HG02798 (cell line): ENCODE data around the gene PYGB.
"Not testable (repeated sequence)": the region's sequence is repeated elsewhere in the genome, so short reads cannot be mapped to it uniquely, and the experiment has no call there.

Experiments used
- ATAC-seq: cut with Tn5 transposase; IDR thresholded peaks from one replicate; pipeline ENCODE4 v1.9.1; 2021; ENCODE audit warnings: mild to moderate bottlenecking; ENCODE audit not compliant: unreplicated experiment, poor library complexity

PYGB gene

GRCh38 chr20:25259788-25260254 lies 11.9 kb downstream of the PYGB start:
- ATAC-seq: no peak

GRCh38 chr20:25260770-25261437 lies 13.0 kb downstream of the PYGB start:
- ATAC-seq: not testable (repeated sequence)

- ATAC-seq: no peak
These were observed 21.4 kb downstream of the PYGB start for GRCh38 chr20:25269057-25269832.

- ATAC-seq: no peak
These were observed 21.9 kb downstream of the PYGB start for GRCh38 chr20:25269833-25270170.

- no peak for ATAC-seq
These were observed 23.0 kb downstream of the PYGB start for GRCh38 chr20:25270829-25271251.

GRCh38 chr20:25271486-25272222 lies 23.8 kb downstream of the PYGB start:
- ATAC-seq: no peak

GRCh38 chr20:25272223-25273000 lies 24.5 kb downstream of the PYGB start:
- no peak for ATAC-seq

- no peak for ATAC-seq
These were observed 25.2 kb downstream of the PYGB start for GRCh38 chr20:25273046-25273445.

GRCh38 chr20:25273541-25274358 lies 25.9 kb downstream of the PYGB start:
- ATAC-seq: no peak

- ATAC-seq: no peak
These were observed 26.6 kb downstream of the PYGB start for GRCh38 chr20:25274481-25274880.

GRCh38 chr20:25274891-25275812 lies 27.3 kb downstream of the PYGB start:
- ATAC-seq: no peak

- no peak for ATAC-seq
These were observed 28.1 kb downstream of the PYGB start for GRCh38 chr20:25275813-25276532.

GRCh38 chr20:25276533-25277050 lies 28.7 kb downstream of the PYGB start:
- ATAC-seq: no peak

GRCh38 chr20:25277051-25277801 lies 29.3 kb downstream of the PYGB start:
- no peak for ATAC-seq

- no peak for ATAC-seq
These were observed 30.1 kb downstream of the PYGB start for GRCh38 chr20:25277941-25278521.

- no peak for ATAC-seq
These were observed 30.9 kb downstream of the PYGB start for GRCh38 chr20:25278636-25279361.
